Skeletal muscle satellite cell (primary cell): ENCODE data around the gene CHFR.
"Not testable (repeated sequence)": the region's sequence is repeated elsewhere in the genome, so short reads cannot be mapped to it uniquely, and the experiment has no call there.

Source experiments
- H3K27me3 ChIP-seq: 2 replicates; pipeline ENCODE4 v1.7.0; 2013; ENCODE audit warnings: low read length; ENCODE audit not compliant: control insufficient read depth, insufficient read depth
- H3K36me3 ChIP-seq: 2 replicates; pipeline ENCODE4 v1.7.0; 2013; ENCODE audit warnings: mild to moderate bottlenecking, control low read depth, low read length; ENCODE audit not compliant: insufficient read depth
- H3K4me1 ChIP-seq: 2 replicates; pipeline ENCODE4 v1.7.0; 2013; ENCODE audit warnings: low read length; ENCODE audit not compliant: control insufficient read depth, insufficient read depth
- H3K4me2 ChIP-seq: 2 replicates; pipeline ENCODE4 v1.7.0; 2013; ENCODE audit warnings: mild to moderate bottlenecking, low read length
- H3K4me3 ChIP-seq: 2 replicates; pipeline ENCODE4 v1.7.0; 2013; ENCODE audit warnings: low read length
- H3K9ac ChIP-seq: 2 replicates; pipeline ENCODE4 v1.7.0; 2013; ENCODE audit warnings: mild to moderate bottlenecking, low read depth, low read length, moderate library complexity
- H3K9me3 ChIP-seq: replicated peaks from 2 replicates; pipeline ENCODE4 v1.7.0; 2013; ENCODE audit warnings: mild to moderate bottlenecking, control low read depth, low read length

Gene CHFR

GRCh38 chr12:132851465-132851864 lies 35.9 kb downstream of the CHFR start:
- Histone ChIP-seq H3K4me2 (no peak overlapping the region), H3K4me3 (no peak overlapping the region), H3K4me1 (no peaks in the 10 kb centered on the region), H3K36me3 (peaks cover 72% of the 10 kb centered on the region), H3K9ac (no peak overlapping the region), H3K9me3 (no peaks in the 10 kb centered on the region), H3K27me3 (no peaks in the 10 kb centered on the region)

- Histone ChIP-seq H3K4me2 (no peak overlapping the region), H3K27me3 (no peaks in the 10 kb centered on the region), H3K4me3 (no peak overlapping the region), H3K9me3 (no peaks in the 10 kb centered on the region), H3K9ac (no peak overlapping the region), H3K36me3 (peaks cover 67% of the 10 kb centered on the region), H3K4me1 (no peaks in the 10 kb centered on the region)
Observed at GRCh38 chr12:132850291-132850690, 37.1 kb downstream of the CHFR start.

DNA sequence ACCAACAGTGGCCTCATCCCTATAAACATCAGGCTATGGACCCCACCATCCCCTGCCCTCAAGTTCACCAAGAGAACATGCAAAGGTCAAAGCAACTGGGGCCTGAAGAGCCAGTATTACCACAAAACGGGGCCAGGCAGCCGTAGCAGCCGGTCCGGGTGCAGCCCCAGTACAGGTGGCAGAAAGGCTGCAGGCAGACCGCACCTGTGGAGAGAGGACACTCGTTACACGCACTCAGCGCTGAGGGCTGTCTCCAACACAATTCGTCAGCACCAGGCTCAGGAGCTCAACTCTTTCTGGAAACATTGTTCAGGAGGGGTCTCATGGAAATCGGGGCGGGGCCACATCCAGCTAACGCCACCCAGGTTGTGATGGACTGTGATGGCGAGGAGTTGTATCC lies 38.9 kb downstream of the CHFR start:
- H3K9ac ChIP-seq: no peak overlapping the region

DNA sequence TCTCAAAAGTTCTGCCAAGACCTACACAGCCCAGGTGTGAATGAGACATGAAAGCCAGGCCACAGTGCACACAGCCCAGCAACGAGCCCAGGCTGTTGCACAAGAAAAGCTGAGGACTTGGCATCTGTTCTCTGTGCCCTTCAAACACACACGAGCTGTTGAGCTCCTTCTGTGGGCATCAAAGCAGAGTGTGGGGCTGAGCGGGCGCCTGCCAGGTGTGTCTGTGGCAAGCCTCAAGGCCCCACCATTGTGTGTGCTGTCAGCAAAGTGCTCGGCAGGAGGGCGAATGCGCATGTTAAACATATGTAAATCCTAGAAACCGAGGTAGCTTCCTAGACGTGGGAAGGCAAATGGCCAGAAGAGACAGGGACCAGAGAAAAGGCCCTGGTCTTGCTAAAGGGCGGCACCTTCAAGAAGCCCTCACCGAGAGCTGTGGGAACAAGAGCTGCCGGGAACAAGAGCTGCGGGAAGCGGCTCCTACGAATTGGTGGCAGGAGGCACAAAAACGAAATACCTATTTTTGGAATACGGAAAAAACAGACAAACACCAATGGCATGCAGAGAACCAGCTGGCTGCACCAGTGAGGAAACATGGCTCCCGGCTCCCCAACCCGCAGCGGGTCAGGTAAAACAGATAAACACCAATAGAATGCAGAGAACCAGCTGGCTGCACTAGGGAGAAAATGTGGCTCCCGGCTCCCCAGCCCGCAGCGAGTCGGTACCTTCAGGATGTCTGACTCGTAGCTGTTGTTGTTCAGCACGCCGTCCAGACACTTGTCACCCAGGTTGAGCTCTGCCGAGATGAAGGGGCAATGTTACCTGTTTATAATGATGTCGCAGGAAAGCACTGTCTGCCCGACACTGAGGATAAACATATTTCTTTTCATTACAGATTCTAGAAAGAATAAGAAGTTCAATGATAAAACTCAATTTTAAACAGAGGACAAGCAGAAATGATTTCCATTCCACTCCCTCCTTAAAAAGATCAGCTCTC lies 39.7 kb downstream of the CHFR start:
- Histone ChIP-seq H3K27me3 (no peaks in the 10 kb centered on the region), H3K4me1 (no peaks in the 10 kb centered on the region), H3K4me3 (no peak overlapping the region), H3K9me3 (no peaks in the 10 kb centered on the region), H3K9ac (no peak overlapping the region), H3K36me3 (peaks cover 53% of the 10 kb centered on the region), H3K4me2 (no peak overlapping the region)

More for the DNA sequence above, 38.9 kb downstream of the CHFR start:
- no peak overlapping the region for H3K4me3 ChIP-seq
- H3K27me3 ChIP-seq: no peaks in the 10 kb centered on the region
- H3K9me3 ChIP-seq: no peaks in the 10 kb centered on the region
- peaks cover 55% of the 10 kb centered on the region for H3K36me3 ChIP-seq
- H3K4me1 ChIP-seq: no peaks in the 10 kb centered on the region
- H3K4me2 ChIP-seq: no peak overlapping the region

- peaks cover 60% of the 10 kb centered on the region for H3K36me3 ChIP-seq
Observed at GRCh38 chr12:132844681-132845080, 42.7 kb downstream of the CHFR start.

GRCh38 chr12:132842449-132843045 lies 44.9 kb downstream of the CHFR start:
- Histone ChIP-seq H3K27me3 (no peaks in the 10 kb centered on the region), H3K4me1 (no peaks in the 10 kb centered on the region), H3K4me2 (no peak overlapping the region), H3K9ac (no peak overlapping the region), H3K36me3 (peaks cover 68% of the 10 kb centered on the region), H3K9me3 (no peaks in the 10 kb centered on the region), H3K4me3 (no peak overlapping the region)

More at GRCh38 chr12:132844681-132845080, 42.7 kb downstream of the CHFR start:
- not testable (repeated sequence) for H3K4me3 ChIP-seq, H3K9me3 ChIP-seq, H3K27me3 ChIP-seq, H3K4me2 ChIP-seq, H3K9ac ChIP-seq, H3K4me1 ChIP-seq

- Histone ChIP-seq H3K27me3 (no peaks in the 10 kb centered on the region), H3K4me3 (no peak overlapping the region), H3K4me2 (no peak overlapping the region), H3K9me3 (no peaks in the 10 kb centered on the region), H3K9ac (no peak overlapping the region), H3K36me3 (peaks cover 63% of the 10 kb centered on the region), H3K4me1 (no peaks in the 10 kb centered on the region)
Observed at GRCh38 chr12:132841151-132841550, 46.3 kb downstream of the CHFR start.

DNA sequence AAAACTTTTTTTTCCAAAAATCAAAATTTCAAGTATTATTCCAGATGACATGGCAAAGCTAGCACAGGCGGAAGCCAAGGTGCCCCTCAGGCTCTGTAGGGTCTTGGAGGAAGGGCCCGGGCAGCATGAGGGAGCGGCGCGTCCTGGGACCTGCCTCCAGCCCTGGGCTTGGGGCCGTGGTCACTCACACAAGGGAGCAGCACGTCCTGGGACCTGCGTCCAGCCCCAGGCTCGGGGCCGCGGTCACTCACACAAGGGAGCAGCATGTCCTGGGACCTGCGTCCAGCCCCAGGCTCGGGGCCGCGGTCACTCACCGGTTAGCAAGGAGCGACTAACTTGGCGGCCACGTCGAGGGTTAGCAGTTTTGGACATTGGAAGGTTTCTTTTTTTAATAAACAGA lies 46.9 kb downstream of the CHFR start:
- no peaks in the 10 kb centered on the region for H3K4me1 ChIP-seq
- no peaks in the 10 kb centered on the region for H3K9me3 ChIP-seq
- no peaks in the 10 kb centered on the region for H3K27me3 ChIP-seq
- H3K4me3 ChIP-seq: no peak overlapping the region
- no peak overlapping the region for H3K4me2 ChIP-seq
- no peak overlapping the region for H3K9ac ChIP-seq
- H3K36me3 ChIP-seq: peaks cover 57% of the 10 kb centered on the region

DNA sequence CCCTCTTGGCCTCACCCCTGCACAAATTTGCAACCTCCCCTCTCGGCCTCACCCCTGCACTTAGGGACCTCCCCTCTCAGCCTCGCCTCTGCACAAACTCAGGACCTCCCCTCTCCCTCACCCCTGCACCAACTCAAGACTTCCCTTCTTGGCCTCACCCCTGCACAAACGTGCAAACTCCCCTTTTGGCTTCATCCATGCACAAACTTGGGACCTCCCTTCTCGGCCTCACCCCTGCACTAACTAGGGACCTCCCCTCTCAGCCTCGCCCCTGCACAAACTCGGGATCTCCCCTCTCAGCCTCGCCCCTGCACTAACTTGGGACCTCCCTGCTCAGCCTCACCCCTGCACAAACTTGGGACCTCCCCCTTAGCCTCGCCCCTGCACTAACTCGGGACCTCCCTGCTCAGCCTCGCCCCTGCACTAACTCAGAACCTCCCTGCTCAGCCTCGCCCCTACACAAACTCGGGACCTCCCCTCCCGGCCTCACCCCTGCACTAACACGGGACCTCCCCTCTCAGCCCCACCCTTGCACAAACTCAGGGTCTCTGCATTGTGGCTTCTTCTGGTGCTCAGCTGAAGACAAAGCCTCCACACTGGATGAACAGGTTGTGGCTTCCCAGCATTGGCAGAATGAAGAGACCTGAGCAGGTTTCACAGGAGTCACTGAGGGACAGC lies 47.7 kb downstream of the CHFR start:
- Histone ChIP-seq H3K9ac (no peak overlapping the region), H3K4me1 (no peaks in the 10 kb centered on the region), H3K4me3 (no peak overlapping the region), H3K4me2 (no peak overlapping the region), H3K9me3 (no peaks in the 10 kb centered on the region), H3K36me3 (peaks cover 57% of the 10 kb centered on the region), H3K27me3 (no peaks in the 10 kb centered on the region)

- Histone ChIP-seq H3K27me3 (no peaks in the 10 kb centered on the region), H3K9ac (no peak overlapping the region), H3K4me2 (no peak overlapping the region), H3K4me1 (no peaks in the 10 kb centered on the region), H3K36me3 (peaks cover 65% of the 10 kb centered on the region), H3K9me3 (no peaks in the 10 kb centered on the region), H3K4me3 (no peak overlapping the region)
Observed at GRCh38 chr12:132838410-132839080, 48.9 kb downstream of the CHFR start.
